ENCODE results near the gene DYNLRB2.

DYNLRB2 gene

DNA sequence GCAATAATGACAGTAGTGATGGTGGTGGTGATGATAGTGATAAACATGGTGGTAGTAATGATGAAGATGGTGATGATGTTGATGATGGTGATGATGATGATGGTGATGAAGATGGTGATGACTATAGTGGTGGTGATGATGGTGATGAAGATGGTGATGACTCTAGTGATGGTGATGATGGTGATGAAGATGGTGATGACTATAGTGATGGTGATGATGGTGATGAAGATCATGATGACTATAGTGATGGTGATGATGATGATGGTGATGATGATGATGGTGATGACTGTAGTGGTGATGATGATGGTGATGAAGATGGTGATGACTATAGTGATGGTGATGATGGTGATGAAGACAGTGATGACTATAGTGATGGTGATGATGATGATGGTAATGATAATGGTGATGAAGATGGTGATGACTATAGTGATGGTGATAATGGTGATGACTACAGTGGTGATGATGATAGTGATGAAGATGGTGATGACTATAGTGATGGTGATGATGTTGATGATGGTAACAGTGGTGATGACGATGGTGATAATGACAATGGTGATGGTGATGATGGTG lies 35.6 kb downstream of the DYNLRB2 start:
- H3K4me1 ChIP-seq (ENCODE audit: low read length), result no peaks in the 10 kb centered on the region
- H3K27ac ChIP-seq (ENCODE audit: low read length), result no peak overlapping the region
- TF ChIP-seq EZH2 (optimal IDR thresholded peaks at IDR 0.05; ENCODE audit: low read depth, low read length) (no peak), EZH2phosphoT487 (IDR thresholded peaks at IDR 0.05; ENCODE audit: low read length) (no peak)
- TF ChIP-seq, protein P1, sequence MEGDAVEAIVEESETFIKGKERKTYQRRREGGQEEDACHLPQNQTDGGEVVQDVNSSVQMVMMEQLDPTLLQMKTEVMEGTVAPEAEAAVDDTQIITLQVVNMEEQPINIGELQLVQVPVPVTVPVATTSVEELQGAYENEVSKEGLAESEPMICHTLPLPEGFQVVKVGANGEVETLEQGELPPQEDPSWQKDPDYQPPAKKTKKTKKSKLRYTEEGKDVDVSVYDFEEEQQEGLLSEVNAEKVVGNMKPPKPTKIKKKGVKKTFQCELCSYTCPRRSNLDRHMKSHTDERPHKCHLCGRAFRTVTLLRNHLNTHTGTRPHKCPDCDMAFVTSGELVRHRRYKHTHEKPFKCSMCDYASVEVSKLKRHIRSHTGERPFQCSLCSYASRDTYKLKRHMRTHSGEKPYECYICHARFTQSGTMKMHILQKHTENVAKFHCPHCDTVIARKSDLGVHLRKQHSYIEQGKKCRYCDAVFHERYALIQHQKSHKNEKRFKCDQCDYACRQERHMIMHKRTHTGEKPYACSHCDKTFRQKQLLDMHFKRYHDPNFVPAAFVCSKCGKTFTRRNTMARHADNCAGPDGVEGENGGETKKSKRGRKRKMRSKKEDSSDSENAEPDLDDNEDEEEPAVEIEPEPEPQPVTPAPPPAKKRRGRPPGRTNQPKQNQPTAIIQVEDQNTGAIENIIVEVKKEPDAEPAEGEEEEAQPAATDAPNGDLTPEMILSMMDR (IDR thresholded peaks at IDR 0.05; ENCODE audit: low read length), result no peak
- H3K9me2 ChIP-seq (replicated peaks; ENCODE audit: insufficient read depth, low read length), result no peaks in the 10 kb centered on the region
- no peaks in the 10 kb centered on the region for H3K27me3 ChIP-seq (replicated peaks; ENCODE audit: insufficient read depth, low read length)
- H4K20me1 ChIP-seq (ENCODE audit: insufficient read depth, low read length), result no peaks in the 10 kb centered on the region
- H2AFZ ChIP-seq (ENCODE audit: low read length), result no peak overlapping the region
- no peaks in the 10 kb centered on the region for H3K9me3 ChIP-seq (replicated peaks; ENCODE audit: insufficient read depth, low read length)
- no peak overlapping the region for H3K4me3 ChIP-seq (ENCODE audit: low read length)
- DNase-seq, result no peak
- H3K4me2 ChIP-seq (ENCODE audit: low read depth, low read length), result no peak overlapping the region
- H3K36me3 ChIP-seq (replicated peaks; ENCODE audit: insufficient read depth, low read length), result no peaks in the 10 kb centered on the region
- H3K79me2 ChIP-seq (ENCODE audit: low read length), result no peaks in the 10 kb centered on the region
- no peak overlapping the region for H3K9ac ChIP-seq (ENCODE audit: low read length)
- H3F3A ChIP-seq (ENCODE audit: insufficient read depth, low read length), result no peaks in the 10 kb centered on the region

DNA sequence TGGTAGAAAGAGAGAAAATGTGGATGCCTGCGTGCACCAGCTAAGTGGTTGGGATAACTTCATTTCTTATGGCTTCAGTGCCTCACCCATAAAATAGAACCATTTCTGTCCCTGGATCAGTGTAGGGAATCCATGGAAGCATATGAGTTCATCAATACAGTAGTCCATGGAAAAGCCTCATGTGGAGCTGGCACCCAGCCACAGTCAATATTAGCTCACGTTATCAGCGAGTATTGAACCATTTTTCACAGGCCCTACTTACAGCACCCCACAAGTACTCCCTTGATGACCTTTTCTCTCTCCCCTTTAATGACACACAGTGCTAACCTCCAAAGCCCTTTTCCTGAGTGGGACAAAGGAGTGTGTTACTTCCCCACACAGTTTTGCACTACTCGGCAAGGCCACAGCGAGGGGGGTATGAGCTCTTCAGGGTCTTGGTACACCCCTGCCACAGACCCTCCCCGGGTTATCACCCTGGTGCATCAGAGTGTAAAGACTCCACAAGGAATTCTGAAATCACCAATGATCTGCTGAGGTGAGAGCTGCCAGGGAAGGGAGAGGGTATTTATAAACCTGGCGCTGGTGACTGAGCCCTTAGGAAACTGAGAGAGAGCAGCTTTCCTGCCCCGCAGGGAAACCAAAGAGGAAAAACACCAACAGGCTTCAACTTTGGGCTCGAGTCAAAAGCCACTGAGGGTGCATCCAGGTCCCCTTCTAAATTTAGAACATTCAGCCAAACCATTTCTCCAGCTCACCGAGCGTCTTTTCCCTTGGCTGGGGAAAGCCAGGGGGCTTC lies 36.9 kb downstream of the DYNLRB2 start:
- Histone ChIP-seq H3K4me1 (ENCODE audit: low read length) (no peaks in the 10 kb centered on the region), H3K4me2 (ENCODE audit: low read depth, low read length) (no peak overlapping the region), H3F3A (ENCODE audit: insufficient read depth, low read length) (no peaks in the 10 kb centered on the region), H3K9me2 (replicated peaks; ENCODE audit: insufficient read depth, low read length) (no peaks in the 10 kb centered on the region), H3K79me2 (ENCODE audit: low read length) (no peaks in the 10 kb centered on the region), H3K9me3 (replicated peaks; ENCODE audit: insufficient read depth, low read length) (no peaks in the 10 kb centered on the region), H3K4me3 (ENCODE audit: low read length) (no peak overlapping the region), H2AFZ (ENCODE audit: low read length) (no peak overlapping the region), H3K36me3 (replicated peaks; ENCODE audit: insufficient read depth, low read length) (no peaks in the 10 kb centered on the region), H3K27me3 (replicated peaks; ENCODE audit: insufficient read depth, low read length) (no peaks in the 10 kb centered on the region), H3K9ac (ENCODE audit: low read length) (no peak overlapping the region), H3K27ac (ENCODE audit: low read length) (no peak overlapping the region), H4K20me1 (ENCODE audit: insufficient read depth, low read length) (no peaks in the 10 kb centered on the region)
- no peak for DNase-seq
- TF ChIP-seq EZH2 (optimal IDR thresholded peaks at IDR 0.05; ENCODE audit: low read depth, low read length), result no peak
- no peak for TF ChIP-seq EZH2phosphoT487 (IDR thresholded peaks at IDR 0.05; ENCODE audit: low read length)
- TF ChIP-seq, protein P1 (IDR thresholded peaks at IDR 0.05; ENCODE audit: low read length), result no peak

DNA sequence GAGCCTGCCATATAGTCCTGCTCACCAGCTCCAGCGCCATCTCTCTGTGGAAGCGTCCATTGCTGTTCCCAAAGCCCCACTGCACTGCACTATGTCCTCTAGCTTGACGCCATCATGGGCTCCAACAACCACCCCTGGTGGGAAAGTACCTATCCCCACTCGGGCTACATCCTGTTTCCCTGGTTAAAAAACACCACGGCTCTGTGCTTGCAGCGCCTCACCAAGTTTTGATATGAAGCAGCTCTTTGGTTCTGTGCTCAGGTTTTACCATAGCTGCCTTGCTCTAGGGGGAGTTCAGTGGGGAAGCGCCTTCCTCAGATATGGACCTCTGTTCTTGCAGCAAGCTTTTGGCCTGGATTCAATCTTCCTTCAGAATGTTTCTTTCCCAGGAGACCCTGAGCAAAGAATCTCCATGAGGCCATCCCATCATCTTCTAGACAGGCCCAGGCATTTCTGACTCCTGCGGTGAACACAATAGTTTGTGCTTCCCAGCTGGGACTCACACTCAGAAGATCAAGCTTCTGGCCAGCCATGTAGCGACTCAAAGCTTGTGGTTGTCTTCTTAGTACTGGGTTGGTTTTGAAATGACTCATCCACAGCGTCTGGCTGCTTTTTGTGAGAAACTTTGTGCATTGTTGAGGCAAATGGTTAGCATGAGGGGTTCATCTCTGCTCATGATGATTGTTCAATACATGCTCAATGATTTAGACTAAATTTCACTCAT lies 39.5 kb downstream of the DYNLRB2 start:
- Histone ChIP-seq H3K27ac (ENCODE audit: low read length) (no peak overlapping the region), H2AFZ (ENCODE audit: low read length) (no peak overlapping the region)

More for the DNA sequence above, 39.5 kb downstream of the DYNLRB2 start:
- Histone ChIP-seq H3K9me3 (replicated peaks; ENCODE audit: insufficient read depth, low read length) (no peaks in the 10 kb centered on the region), H3K9me2 (replicated peaks; ENCODE audit: insufficient read depth, low read length) (no peaks in the 10 kb centered on the region), H3K36me3 (replicated peaks; ENCODE audit: insufficient read depth, low read length) (no peaks in the 10 kb centered on the region), H3K4me3 (ENCODE audit: low read length) (no peak overlapping the region), H3K79me2 (ENCODE audit: low read length) (no peaks in the 10 kb centered on the region), H3K4me1 (ENCODE audit: low read length) (peaks cover 11% of the 10 kb centered on the region; the same call in 1 of the 2 replicates), H3K27me3 (replicated peaks; ENCODE audit: insufficient read depth, low read length) (no peaks in the 10 kb centered on the region), H4K20me1 (ENCODE audit: insufficient read depth, low read length) (no peaks in the 10 kb centered on the region), H3K9ac (ENCODE audit: low read length) (no peak overlapping the region), H3K4me2 (ENCODE audit: low read depth, low read length) (no peak overlapping the region), H3F3A (ENCODE audit: insufficient read depth, low read length) (no peaks in the 10 kb centered on the region; the same call in 1 of the 2 replicates)
- TF ChIP-seq, protein P1 (IDR thresholded peaks at IDR 0.05; ENCODE audit: low read length), result no peak
- TF ChIP-seq EZH2 (optimal IDR thresholded peaks at IDR 0.05; ENCODE audit: low read depth, low read length) (no peak), EZH2phosphoT487 (IDR thresholded peaks at IDR 0.05; ENCODE audit: low read length) (no peak)
- DNase-seq, result peak; percentile 13
